ENCODE data around the gene TECPR2. TPM values are rescaled to one million over a fixed set of nuclear protein-coding genes. Genes with fewer than 3 reads are reported as not detected.

TECPR2 gene
- polyA plus RNA-seq, 12 donors: 9.3 to 15.4 (median 13.3) TPM; not detected in 1

- DNase-seq: no peak
Measured at GRCh38 chr14:102426796-102427195, 64.1 kb downstream of the TECPR2 start.

DNA sequence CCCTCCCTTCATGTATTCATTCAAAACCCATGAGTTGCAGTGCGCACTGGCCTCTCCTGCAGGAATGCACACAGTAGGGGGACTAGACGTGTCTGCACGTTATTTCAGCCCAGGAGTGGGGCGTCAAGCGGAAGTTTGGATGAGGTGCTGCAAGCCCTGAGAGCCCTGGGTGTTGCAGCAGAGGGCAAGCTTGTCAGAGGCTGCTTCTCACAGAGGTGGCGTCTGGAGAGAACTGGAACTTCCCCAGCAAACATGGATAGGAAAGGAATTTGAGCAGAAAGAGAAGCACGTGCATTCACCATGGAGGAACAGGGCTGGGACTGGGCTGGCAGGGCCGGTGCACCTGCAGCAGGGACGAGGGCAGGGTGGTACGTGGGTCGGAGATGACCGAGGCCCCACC lies 64.9 kb downstream of the TECPR2 start:
- no peak for DNase-seq

- DNase-seq: no peak
Measured at GRCh38 chr14:102430212-102430908, 67.6 kb downstream of the TECPR2 start.

GRCh38 chr14:102431751-102432150 lies 69.0 kb downstream of the TECPR2 start:
- DNase-seq: no peak

- DNase-seq: no peak
Measured at GRCh38 chr14:102434647-102435175, 72.0 kb downstream of the TECPR2 start.

GRCh38 chr14:102437997-102438915 lies 75.5 kb downstream of the TECPR2 start:
- DNase-seq: peak; percentile 89

DNA sequence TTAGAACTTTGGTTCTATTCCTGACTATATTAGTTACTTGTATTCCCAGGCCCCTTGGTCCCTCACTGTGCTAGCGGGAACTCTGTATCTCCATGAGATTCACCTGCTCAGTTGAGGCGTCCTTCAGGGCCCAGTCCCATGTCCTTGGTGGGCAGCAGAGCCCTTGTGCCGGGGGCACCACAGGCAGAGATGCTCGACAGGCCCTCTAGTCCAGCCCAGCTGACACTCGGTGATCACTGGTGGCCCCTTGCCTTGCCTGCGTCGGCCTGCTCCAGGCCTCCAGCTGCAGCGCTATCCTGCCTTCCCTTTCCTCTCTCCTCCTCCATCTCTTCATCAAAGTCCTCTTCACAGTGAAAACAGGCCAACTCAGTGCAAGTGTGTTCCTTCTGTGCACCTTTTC lies 76.8 kb downstream of the TECPR2 start:
- DNase-seq: no peak

DNA sequence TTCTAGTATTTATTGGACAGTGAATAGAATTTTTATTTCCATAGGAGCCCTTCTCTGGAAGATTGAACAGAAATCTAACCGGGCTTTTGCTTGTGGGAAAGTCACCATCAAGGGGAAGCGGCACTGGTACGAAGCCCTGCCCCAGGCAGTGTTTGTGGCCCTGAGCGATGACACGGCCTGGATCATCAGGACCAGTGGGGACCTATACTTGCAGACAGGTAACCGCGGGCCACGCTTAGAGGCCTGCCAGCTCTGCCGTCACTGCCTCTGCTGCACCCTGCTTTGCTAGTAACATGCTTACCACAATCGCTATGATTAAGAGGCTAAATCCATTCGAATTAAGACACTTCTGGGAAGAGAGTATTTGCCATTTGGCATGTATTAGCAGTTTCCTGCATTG lies 77.7 kb downstream of the TECPR2 start:
- no peak for DNase-seq

- no peak for DNase-seq
Measured at GRCh38 chr14:102442241-102443211, 79.8 kb downstream of the TECPR2 start.

DNA sequence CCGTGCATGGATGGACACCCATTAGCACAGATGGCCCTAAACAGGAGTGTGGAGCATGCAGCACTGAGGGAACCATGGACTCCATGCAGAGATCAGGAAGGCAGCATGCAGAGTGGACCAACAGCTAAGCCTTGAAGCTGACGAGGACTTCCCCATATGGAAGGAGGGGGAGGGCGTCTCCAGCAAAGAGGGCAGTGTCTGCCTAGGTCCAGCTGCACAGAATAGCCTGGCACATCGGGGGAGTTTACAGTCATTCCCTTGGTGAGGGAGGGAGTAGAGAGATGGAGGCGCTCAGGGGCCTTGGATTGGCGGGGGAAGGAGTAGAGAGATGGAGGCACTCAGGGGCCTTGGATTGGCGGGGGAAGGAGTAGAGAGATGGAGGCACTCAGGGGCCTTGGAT lies 82.3 kb downstream of the TECPR2 start:
- no peak for DNase-seq

DNA sequence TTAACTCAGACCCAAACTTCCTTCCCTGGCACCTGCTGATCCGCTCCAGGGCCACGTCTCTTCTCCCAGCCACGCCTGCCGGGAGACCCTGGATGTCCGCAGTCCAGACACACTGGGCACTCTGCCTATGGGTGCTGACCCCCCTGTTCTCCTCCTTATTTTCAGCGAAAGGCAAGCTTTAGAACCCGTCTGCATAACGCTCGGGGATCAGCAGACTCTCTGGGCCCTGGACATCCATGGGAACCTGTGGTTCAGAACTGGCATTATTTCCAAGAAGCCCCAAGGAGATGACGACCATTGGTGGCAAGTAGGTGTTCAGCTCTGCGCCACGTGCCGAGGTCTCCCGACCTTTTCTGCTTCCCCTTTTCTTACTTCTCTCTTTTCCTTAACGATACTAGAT lies 82.9 kb downstream of the TECPR2 start:
- DNase-seq: no peak

DNA sequence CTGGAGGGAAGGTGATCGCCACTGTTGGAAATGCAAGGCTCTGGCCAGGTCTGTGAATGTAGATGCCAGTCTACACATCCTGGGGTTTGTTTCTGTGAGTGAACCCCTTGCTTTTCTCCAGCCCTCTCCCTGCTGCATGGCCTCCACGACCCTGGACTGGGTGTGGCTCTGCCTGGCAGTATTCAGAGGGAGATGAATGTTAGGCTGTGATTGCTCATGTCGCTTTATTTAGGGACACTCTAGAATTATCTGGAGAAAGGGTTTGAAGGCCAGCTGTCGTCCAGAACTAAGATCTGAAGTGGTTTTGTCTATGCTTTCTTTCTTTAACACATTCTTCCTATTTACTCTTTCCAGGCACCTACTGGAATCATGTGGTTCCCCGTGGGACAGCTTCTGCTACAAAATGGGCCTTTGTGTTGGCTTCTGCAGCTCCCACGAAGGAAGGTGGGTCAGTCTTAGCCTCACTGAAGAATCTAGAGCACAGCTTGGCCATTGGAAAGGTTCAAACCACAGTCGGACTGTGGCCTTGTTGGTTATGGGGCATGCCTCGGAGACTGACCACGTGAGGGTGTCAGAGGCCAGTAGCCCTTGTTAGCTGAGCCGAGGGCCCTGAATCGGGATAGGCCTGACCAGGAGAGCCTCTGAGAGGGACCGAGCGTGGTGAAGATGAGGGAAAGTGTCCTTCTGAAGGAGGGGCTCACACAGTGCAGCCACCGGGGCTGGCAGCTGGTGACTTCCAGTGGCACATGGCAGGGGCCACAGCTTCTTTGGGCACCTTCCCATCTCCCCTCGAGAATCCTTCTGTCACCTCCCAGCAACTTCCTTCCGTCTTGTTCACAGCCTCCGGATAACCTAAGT lies 87.7 kb downstream of the TECPR2 start:
- DNase-seq: no peak

GRCh38 chr14:102451064-102451352 lies 88.3 kb downstream of the TECPR2 start:
- no peak for DNase-seq

DNA sequence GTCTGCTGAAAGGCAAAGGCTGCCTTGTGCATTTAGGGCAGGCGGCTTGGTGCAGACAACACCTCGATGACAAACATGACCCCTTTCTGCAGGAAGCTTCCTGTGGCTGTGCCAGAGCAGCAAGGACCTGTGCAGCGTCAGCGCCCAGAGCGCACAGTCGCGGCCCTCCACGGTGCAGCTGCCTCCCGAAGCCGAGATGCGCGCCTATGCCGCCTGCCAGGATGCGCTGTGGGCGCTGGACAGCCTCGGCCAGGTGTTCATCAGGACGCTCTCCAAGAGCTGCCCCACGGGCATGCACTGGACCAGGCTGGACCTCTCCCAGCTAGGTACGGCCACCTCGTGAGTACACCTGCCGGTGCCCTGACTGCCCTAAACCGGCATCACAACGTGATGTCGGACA lies 89.6 kb downstream of the TECPR2 start:
- no peak for DNase-seq

- no peak for DNase-seq
Measured at GRCh38 chr14:102454711-102455110, 92.0 kb downstream of the TECPR2 start.

DNA sequence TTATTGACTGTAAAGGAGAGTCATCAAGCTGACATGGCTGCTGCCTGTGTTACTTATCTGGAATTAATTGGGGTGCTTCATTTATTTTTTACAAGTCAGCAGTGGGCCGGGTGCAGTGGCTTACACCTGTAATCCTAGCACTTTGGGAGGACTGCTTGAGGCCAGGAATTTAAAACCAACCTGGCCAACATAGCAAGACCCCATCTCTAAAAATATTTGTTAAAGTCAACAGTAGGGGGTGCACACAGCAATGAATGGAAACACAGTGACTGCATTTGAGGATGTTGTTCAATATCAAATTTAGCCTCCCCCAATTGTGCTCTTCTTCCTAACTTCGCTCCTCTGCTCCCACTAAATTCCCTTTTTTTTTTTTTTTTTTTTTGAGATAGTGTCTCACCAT lies 94.8 kb downstream of the TECPR2 start:
- no peak for DNase-seq

DNA sequence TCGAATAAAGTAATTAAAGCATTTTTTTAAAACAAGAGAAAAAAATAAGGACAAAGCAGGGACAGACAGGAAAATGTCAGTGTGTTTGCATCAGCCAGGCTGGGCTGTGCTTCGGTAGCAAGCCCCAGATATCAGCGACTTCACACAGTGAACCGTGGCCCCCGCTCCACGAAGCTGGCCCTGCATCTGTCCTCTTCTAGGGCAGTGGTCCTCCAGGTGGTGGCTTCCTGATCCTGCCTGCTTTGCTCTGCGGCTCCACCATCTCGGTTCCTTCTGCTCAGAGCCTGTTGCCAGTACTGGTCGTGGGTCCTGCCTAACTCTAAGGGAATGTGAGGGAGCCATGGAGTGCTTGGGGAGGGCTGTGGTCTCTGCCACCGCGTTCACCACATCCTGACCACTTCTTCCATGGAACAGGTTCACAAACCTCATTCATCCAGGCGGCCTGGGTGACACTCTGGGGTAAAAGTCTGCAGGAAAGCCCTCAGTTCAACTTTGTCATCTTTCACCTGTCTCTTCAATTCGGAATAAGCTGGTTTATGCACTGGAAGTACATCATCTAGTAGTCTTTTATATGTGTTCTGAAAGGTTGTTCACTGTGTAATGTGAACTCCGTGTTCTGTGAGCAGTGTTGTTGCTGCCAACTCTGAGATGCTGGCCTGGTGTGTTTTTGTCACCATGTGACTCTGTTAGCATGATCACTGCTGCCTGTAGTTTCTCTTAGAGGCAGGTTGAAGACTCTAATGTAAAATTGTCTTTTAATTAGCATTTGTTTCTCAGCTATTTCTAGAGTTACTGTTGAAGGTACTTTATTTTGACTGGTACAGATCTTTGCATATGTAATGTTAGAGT lies 99.0 kb downstream of the TECPR2 start:
- no peak for DNase-seq

DNA sequence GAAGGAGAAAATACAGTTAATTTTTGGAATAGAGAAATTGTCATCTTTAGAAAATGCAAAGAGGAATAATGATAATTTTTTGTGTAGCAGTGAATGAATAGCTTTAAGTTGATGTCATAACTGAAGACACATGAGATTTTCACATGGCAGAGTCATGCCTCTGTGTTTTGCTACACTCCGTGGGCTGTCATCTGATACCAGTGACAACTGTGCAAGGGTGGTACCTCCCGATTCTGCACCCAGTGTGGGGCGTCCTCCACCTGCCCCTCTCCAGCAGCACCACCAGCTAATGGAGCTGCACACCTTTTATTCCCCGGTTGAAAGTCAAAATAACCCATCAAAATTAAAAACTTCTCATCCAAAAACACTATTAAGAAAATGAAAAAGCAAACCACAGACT lies 99.7 kb downstream of the TECPR2 start:
- DNase-seq: no peak

GRCh38 chr14:102464006-102464405 lies 101.3 kb downstream of the TECPR2 start:
- DNase-seq: no peak

DNA sequence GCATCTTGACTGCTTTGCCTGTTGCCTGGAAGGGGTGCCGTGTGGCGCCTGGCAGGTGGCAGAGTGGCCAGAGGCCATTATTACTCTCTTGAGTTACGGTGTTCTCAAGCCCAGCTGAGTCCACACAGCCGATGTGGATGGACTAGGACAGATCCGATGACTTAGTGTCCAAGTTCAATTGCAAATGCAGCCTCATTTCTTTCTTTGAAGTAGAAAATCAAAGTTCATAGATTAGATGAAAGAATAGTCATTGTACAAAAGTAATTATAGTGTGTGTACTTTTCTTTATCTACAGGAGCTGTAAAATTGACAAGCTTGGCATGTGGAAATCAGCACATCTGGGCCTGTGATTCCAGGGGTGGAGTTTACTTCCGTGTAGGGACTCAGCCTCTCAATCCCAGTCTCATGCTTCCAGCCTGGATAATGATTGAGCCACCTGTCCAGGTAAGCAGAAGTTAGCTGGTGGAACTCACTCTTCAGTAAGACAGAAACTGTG lies 102.2 kb downstream of the TECPR2 start:
- DNase-seq: no peak
